Measurements from ENCODE around the gene SH2D5.

The SH2D5 gene

GRCh38 chr1:20732588-20733359, at the start of gene SH2D5:
Gene SH2D5, minus strand, starts transcription at chr1:20732703. Its CDS starts 4,659 bp downstream, at chr1:20728044.
- DNase-seq = peak; percentile 82

- no peak for DNase-seq
These were observed 43.2 kb upstream of the SH2D5 start for GRCh38 chr1:20775700-20776099.

- no peak for DNase-seq
These were observed 39.3 kb upstream of the SH2D5 start for GRCh38 chr1:20771780-20772179.

- DNase-seq = no peak
These were observed 38.0 kb upstream of the SH2D5 start for GRCh38 chr1:20770314-20771087.

- DNase-seq = no peak
These were observed 34.8 kb upstream of the SH2D5 start for GRCh38 chr1:20767271-20767670.

GRCh38 chr1:20763417-20763816, 30.9 kb upstream of the SH2D5 start:
- no peak for DNase-seq

GRCh38 chr1:20760322-20760721, 27.8 kb upstream of the SH2D5 start:
- DNase-seq = no peak

GRCh38 chr1:20753589-20753988, 21.1 kb upstream of the SH2D5 start:
- no peak for DNase-seq

GRCh38 chr1:20751462-20751990, 19.0 kb upstream of the SH2D5 start:
- DNase-seq = no peak

GRCh38 chr1:20742671-20743070, 10.2 kb upstream of the SH2D5 start:
- DNase-seq = no peak

GRCh38 chr1:20740781-20741180, 8.3 kb upstream of the SH2D5 start:
- DNase-seq = no peak

GRCh38 chr1:20739225-20739624, 6.7 kb upstream of the SH2D5 start:
- DNase-seq = no peak

GRCh38 chr1:20735581-20736111, 3.1 kb upstream of the SH2D5 start:
- no peak for DNase-seq

- DNase-seq = peak; percentile 24
These were observed 965 bp upstream of the SH2D5 start for GRCh38 chr1:20733360-20733975.

- peak; percentile 74 for DNase-seq
These were observed 374 bp downstream of the SH2D5 start for GRCh38 chr1:20732071-20732587.

- peak; percentile 31 for DNase-seq
These were observed 1.2 kb downstream of the SH2D5 start for GRCh38 chr1:20731057-20731991.

- DNase-seq = peak; percentile 22
These were observed 1.8 kb downstream of the SH2D5 start for GRCh38 chr1:20730690-20731056.

GRCh38 chr1:20729990-20730689, 2.4 kb downstream of the SH2D5 start:
- DNase-seq = peak; percentile 23

- peak; percentile 22 for DNase-seq
These were observed 3.2 kb downstream of the SH2D5 start for GRCh38 chr1:20729155-20729931.
